K562 (cell line): ENCODE results near the gene LRRC25. TPM values are rescaled to one million over a fixed set of nuclear protein-coding genes. Genes with fewer than 3 reads are reported as not detected.

ENCODE experiments used
- ATF3 ChIP-seq, 2 experiments: fragments of 450-650 bp in 1 of 2; sonication (generic) in 1 of 2; formaldehyde crosslinking in 1 of 2; IDR thresholded peaks in 1 of 2; conservative IDR thresholded peaks in 1 of 2; 2 replicates each; pipeline versions ENCODE4 v1.6.1 to v1.8.1; 2016 to 2023; ENCODE audit warnings: mild to moderate bottlenecking in 2 of 2, moderate library complexity in 2 of 2, inconsistent platforms in 1 of 2, missing genetic modification reagents in 1 of 2
- CREB1 ChIP-seq, 2 experiments: sonication (generic) in 1 of 2; formaldehyde crosslinking in 1 of 2; IDR thresholded peaks; 2 replicates each; pipeline versions ENCODE4 v1.6.1 to v1.8.0; 2012 to 2022; ENCODE audit warnings: inconsistent platforms in 1 of 2, mild to moderate bottlenecking in 1 of 2, missing genetic modification reagents in 1 of 2, moderate library complexity in 1 of 2
- CREM ChIP-seq: IDR thresholded peaks from 2 replicates; pipeline ENCODE4 v1.6.1; 2014; ENCODE audit warnings: antibody characterized with exemption, low read depth
- ETS1 ChIP-seq: conservative IDR thresholded peaks from 2 replicates; pipeline ENCODE4 v1.6.1; 2011; ENCODE audit warnings: low read depth, mild to moderate bottlenecking, low read length; ENCODE audit not compliant: control insufficient read depth
- FOSL1 ChIP-seq: fragments of 200-800 bp; sonication (Bioruptor generic); conservative IDR thresholded peaks from 2 replicates; pipeline ENCODE4 v1.6.1; 2016; ENCODE audit warnings: missing genetic modification characterization, missing compliant biosample characterization
- HBP1 ChIP-seq: fragments of 450-650 bp; formaldehyde crosslinking; IDR thresholded peaks from 2 replicates; pipeline ENCODE4 v1.4.0; 2022; ENCODE audit warnings: missing genetic modification characterization
- ILF3 ChIP-seq: fragments of 450-650 bp; IDR thresholded peaks from 2 replicates; pipeline ENCODE4 v1.6.1; 2018; ENCODE audit warnings: antibody characterized with exemption, mild to moderate bottlenecking, moderate library complexity, borderline replicate concordance
- KDM1A ChIP-seq, 2 experiments: fragments of 450-650 bp; IDR thresholded peaks; 2 replicates each; pipeline ENCODE4 v1.6.1; 2016; ENCODE audit warnings: mild to moderate bottlenecking in 2 of 2
- MCM2 ChIP-seq: fragments of 450-650 bp; IDR thresholded peaks from 2 replicates; pipeline ENCODE4 v1.6.1; 2017; ENCODE audit warnings: low read depth, mild to moderate bottlenecking
- PPARD ChIP-seq: fragments of 250-450 bp; sonication (Bioruptor Pico); IDR thresholded peaks from 2 replicates; pipeline ENCODE4 v1.8.0; 2022; ENCODE audit warnings: inconsistent platforms, mild to moderate bottlenecking, moderate library complexity
- RERE ChIP-seq: sonication (generic); formaldehyde crosslinking; IDR thresholded peaks from 2 replicates; pipeline ENCODE4 v1.8.0; 2023; ENCODE audit warnings: missing genetic modification reagents, mild to moderate bottlenecking, borderline replicate concordance
- RNF219 ChIP-seq: fragments of 250-450 bp; sonication (Bioruptor Pico); IDR thresholded peaks from 2 replicates; pipeline ENCODE4 v1.5.0; 2022; ENCODE audit warnings: mild to moderate bottlenecking
- SETDB1 ChIP-seq: IDR thresholded peaks from one replicate; pipeline ENCODE4 v1.6.1; 2012; ENCODE audit warnings: low read length, control low read depth, inconsistent platforms
- STAG1 ChIP-seq: sonication (generic); formaldehyde crosslinking; IDR thresholded peaks from 2 replicates; pipeline ENCODE4 v1.5.0; 2020; ENCODE audit warnings: missing genetic modification reagents, borderline replicate concordance
- ZNF668 ChIP-seq: fragments of 250-450 bp; sonication (Bioruptor Pico); IDR thresholded peaks from 2 replicates; pipeline ENCODE4 v1.8.0; 2022; ENCODE audit warnings: mild to moderate bottlenecking, inconsistent platforms
- polyA plus RNA-seq, 8 experiments: library from polyadenylated mRNA; depleted of rRNA in 4 of 8; stranded (reverse) in 5 of 8; unstranded in 3 of 8; fragments of >200 nt; fragmentation: Nextera tagmentation in 2 of 8; fragmentation: Illumina TruSeq in 1 of 8; extraction: Ambion mirVana in 2 of 8; extraction: Trizol in 1 of 8; gene quantifications; 2 replicates each; pipeline versions ENCODE4 v1.2.1 to v1.2.3, GENCODE V29; 2011 to 2014; ENCODE audit warnings: inconsistent platforms in 1 of 8, missing spikeins in 1 of 8
- total RNA-seq, 7 experiments: library from RNA; depleted of rRNA in 6 of 7; stranded (reverse); fragments of >200 nt in 6 of 7; fragmentation: Illumina TruSeq in 2 of 7; extraction: Trizol in 2 of 7; gene quantifications; 2 replicates each; pipeline versions ENCODE4 v1.2.1 to v1.2.3, GENCODE V29; 2011 to 2021; ENCODE audit warnings: low replicate concordance in 1 of 7

LRRC25 gene
- total and polyA plus RNA-seq, 9 of the 15 experiments (the other 6 are each of a cell fraction or from before 2014, with no cell fraction given): 0.07 to 0.36 (median 0.10) TPM; not detected in 3

GRCh38 chr19:18418483-18419194, 21.2 kb upstream of the LRRC25 start (continued):
- TF ChIP-seq ATF3 (IDR thresholded peaks at IDR 0.05): no peak
- TF ChIP-seq ATF3 (CRISPR knock-in tag; conservative IDR thresholded peaks at IDR 0.05): no peak
- TF ChIP-seq ILF3: no peak
- peak in 1 of 2 experiments; percentile 42; a peak in 2 of 4 replicates for TF ChIP-seq KDM1A (IDR thresholded peaks at IDR 0.05)
- TF ChIP-seq FOSL1 (tag): no peak; the same call in 1 of the 2 replicates
- TF ChIP-seq RNF219 (CRISPR knock-in tag): no peak
- TF ChIP-seq STAG1 (CRISPR knock-in tag): no peak
- TF ChIP-seq CREB1 (IDR thresholded peaks at IDR 0.05): no peak
- TF ChIP-seq CREB1 (CRISPR knock-in tag; IDR thresholded peaks at IDR 0.05): peak; percentile 42; the same call in 1 of the 2 replicates
- no peak for TF ChIP-seq RERE (CRISPR knock-in tag)
- 0 out of 2 replicates have a peak, but pooled peaks have one; percentile 3 for TF ChIP-seq CREM
- no peak for TF ChIP-seq PPARD (CRISPR knock-in tag)
- TF ChIP-seq ETS1: no peak
- TF ChIP-seq SETDB1: no peak
- TF ChIP-seq HBP1 (CRISPR knock-in tag): no peak
- TF ChIP-seq MCM2: no peak
- TF ChIP-seq ZNF668 (CRISPR knock-in tag): no peak
